NCI-H69 (cell line): ENCODE results near the gene NUDT17.
"Not testable (repeated sequence)": the region's sequence is repeated elsewhere in the genome, so short reads cannot be mapped to it uniquely, and the experiment has no call there.

Source experiments
- DNase-seq: peaks from one replicate; lab custom pipeline; 2025; lab: John Stamatoyannopoulos, UW

The NUDT17 gene, protein sequence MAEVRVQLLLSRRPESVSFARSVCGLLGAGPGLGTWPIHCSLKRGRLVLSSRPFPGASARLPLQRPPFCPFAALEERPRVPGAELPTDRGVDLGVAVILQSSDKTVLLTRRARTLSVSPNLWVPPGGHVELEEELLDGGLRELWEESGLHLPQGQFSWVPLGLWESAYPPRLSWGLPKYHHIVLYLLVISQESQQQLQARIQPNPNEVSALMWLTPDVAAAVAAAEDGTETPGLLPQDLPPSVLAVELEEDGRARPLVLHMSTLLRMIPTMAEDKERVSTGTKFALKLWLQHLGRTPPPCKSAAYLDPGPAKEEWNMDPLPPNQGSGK

GRCh38 chr1:145845514-145846161 is at the start of gene NUDT17:
NUDT17 (plus strand) TSS chr1:145845630; CDS start chr1:145845641, 11 bp downstream.
- peak; percentile 90 for DNase-seq

GRCh38 chr1:145796753-145797152 is 48.7 kb upstream of the NUDT17 start:
- DNase-seq: no peak

- no peak for DNase-seq
Measured at GRCh38 chr1:145799806-145800205, 45.6 kb upstream of the NUDT17 start.

DNA sequence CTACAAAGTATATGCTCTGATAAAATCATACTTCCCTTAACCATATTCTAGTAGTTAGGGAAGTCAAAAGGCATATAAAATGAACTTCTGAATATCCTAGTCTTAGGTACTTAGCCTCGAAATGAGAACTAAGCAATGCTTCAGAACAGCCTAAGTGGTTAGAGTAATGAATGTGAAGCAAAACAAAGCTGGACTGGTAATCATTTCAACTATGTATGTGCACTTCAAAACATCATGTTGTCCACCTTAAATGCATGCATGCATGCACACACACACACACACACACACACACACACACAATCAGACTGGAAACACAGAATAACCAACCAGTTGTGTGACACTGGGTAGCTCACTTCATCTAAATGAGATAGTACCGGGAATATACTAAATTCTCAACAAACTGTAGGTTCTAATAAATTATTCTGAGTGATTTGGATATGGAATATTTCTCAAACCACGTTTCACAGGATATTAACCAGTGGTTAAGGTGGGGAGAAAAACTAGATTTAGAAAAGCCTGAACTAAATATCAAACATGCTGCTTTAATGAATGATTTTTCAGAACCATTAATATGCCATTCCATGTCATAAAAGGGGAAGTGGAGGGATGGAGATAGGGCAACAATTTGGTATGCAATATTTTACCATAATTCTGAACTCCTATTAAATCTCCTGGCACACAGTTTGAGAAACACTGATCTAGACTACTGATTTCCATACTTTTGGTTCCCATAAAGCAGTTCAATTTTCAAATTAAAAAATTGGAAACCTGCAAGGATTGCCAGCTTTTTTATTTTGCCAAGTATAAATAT is 41.0 kb upstream of the NUDT17 start:
- no peak for DNase-seq

GRCh38 chr1:145805057-145805456 is 40.4 kb upstream of the NUDT17 start:
- no peak for DNase-seq

DNA sequence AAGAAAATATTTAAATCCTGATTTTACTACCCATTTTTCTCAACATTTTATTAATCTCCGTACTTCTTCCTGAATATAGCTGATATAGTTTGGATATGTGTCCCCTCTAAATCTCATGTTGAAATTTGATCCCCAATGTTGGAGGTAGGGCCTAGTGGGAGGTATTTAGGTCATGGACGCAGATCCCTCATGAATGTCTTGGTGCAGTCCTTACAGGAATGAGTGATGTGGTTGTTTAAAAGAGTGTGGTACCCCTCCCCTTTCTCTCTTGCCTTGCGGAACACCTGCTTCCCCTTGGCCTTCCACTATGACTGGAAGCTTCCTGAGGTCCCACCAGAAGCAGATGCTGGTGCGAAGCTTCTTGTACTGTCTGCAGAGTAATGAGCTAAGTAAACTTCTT is 39.0 kb upstream of the NUDT17 start:
- DNase-seq: no peak

DNA sequence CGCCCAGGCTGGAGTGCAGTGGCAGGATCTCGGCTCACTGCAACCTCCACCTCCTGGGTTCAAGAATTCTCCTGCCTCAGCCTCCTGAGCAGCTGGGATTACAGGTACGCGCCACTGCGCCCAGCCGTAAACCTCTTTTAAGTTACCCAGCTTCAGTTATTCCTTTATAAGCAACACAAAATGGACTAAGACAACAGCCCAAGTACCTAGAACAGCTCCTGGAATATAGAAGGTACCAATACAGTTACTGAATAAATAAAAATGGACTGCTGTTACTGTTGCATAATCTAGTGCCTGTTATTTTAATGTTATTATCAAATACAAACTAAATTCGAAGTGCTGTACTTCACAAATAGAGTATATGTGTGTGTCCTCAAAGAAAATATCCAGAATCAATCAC is 38.6 kb upstream of the NUDT17 start:
- no peak for DNase-seq

DNA sequence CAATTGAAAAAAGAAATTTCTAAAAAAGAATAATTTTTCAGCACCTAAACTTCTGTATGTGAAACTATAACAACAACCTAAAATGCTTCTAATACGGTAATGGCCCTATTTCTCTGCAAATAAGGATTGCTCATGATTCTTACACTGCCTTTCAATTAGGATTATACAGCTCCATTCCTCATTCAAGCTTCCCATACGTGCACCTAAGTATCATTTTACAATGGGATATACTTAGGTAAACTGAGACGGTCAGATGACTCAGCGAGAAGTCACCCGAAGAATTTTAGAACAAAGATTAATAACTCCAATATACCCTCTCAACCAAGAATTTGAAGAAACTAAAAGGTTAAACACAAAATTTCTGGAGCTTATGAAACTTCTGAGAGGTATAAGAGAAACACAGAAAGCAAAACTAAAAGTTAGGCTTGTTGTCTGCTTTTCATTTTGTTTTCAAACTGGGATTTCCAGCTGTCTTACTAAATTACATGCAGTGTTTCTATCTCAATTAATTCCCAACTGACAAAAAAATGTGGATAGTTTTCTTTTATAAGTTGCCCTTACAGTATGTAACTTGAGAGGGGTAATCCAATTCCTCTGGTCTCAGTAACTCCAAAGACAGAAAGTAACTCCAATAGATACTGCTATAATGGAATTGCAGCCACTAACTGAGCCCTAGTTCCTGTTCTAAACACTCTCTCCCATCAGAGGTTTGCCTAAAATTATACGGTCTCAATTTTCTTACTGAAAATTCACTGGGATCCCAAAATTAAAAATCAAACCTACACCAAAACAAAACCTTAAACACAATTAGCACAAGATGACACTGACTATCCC is 32.2 kb upstream of the NUDT17 start:
- not testable (repeated sequence) for DNase-seq

DNA sequence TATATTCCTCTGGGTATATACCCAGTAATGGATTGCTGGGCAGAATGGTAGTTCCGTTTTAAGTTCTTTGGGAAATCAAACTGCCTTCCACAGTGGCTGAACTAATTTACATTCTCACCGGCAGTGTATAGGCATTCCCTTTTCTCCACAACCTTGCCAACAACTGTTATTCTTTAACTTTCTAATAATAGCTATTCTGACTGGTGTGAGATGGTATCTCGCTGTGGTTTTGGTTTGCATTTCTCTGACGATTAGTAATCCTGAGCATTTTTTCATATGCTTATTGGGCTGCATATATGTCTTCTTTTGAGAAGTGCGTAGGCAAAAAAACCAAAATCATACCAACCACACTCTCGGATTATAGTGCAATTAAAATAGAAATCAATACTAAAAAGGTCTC is 27.3 kb upstream of the NUDT17 start:
- not testable (repeated sequence) for DNase-seq

DNA sequence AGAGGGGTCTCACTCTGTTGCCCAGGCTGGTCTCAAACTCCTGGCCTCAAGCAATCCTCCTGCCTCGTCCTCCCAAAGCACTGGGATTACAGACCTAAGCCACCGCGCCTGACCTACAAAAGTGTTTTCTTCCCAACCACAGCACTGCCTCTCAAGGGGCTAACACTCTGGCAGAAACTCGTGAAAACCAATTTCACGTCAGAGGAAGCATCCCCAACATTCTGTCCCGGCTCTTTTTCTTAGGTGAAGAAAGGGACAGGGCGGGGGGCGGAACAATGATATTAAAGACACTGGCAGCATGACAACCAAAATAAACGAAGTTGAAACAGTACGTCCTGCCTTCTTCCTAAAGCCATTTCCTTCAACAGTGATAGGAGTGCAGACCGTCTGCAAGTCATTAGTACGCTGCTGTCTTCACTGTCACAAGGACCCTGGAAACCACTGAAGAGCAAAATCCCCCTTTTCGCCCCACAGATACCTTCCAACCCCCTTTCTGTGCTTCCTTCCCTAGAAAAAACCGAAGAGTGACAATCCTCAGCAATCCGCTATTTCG is 22.6 kb upstream of the NUDT17 start:
- DNase-seq: not testable (repeated sequence)

GRCh38 chr1:145823565-145824498 is 21.6 kb upstream of the NUDT17 start, which contains the start of the genes POLR3C and RNF115:
POLR3C (plus strand) TSS chr1:145824200; CDS start chr1:145825777, 1,577 bp downstream.
RNF115 (minus strand) TSS chr1:145824095; CDS start chr1:145823873, 222 bp downstream.
- peak; percentile 98 for DNase-seq

- DNase-seq: no peak
Measured at GRCh38 chr1:145824499-145824842, 21.0 kb upstream of the NUDT17 start.

DNA sequence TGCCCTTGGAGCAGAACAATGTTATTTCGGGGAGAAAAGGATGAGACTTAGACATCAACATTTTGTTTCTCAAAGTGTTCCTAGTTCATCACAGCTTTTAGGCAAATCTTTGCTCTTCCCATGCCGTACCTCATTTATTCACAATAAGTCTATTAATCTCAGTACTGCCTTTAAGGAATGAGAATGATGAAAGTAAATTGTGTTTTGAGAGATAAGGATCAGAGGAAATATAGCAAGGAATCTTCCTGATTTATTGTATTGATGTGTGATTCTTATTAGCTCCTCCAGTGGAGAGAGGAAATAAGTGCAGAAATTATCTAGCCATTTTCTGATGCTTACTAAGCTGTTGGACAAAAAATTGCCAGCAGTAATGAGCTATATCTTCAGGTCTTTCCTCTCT is 19.4 kb upstream of the NUDT17 start:
- no peak for DNase-seq

DNA sequence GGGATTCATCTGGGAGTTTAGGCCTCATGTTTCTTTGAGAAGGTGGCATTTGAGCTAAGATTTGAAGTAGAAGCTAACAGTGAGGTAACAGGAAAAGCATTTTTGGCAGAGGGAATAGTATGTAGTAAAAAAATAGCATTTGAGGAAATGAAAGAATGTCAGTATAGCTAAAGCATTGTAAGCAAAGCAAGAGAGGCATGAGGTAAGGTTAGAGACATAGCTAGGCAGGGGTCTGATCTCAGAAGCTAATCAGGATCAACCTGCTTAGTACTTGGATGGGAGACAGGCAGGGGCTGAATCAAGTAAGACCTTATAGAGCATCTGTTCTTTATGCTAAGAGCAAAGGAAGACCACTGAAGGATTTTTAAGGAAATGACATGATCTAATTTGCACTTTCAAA is 17.5 kb upstream of the NUDT17 start:
- no peak for DNase-seq

DNA sequence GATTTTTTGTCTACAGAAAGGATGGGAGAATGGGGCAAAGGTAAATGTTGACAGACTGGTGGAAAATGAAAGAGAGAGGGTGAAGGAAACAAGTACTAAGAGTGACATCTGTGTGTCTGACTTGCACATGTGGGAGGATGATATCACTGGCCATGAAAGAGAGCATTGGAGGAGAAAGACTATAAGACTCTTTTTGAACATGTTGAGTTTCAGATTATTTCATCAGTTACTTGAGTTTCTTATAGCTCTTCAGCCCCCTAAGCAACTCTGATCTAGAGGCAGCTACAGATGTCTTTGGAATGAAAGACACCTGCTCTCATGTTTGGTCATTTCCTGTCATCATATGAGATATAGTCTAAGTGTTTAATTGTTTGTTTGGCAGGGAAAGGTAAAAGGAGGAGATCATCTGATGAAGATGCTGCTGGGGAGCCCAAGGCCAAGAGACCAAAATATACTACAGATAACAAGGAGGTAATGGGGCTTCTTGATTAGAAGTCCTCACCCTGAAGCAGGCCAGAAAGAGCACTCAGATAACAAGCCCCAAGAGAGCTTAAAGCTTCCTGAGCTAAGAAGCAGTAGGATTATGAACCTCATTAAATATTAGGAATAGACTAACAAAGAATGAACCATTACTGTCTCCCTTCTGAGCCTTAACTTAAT is 16.9 kb upstream of the NUDT17 start:
- no peak for DNase-seq

GRCh38 chr1:145830810-145831209 is 14.6 kb upstream of the NUDT17 start:
- not testable (repeated sequence) for DNase-seq

DNA sequence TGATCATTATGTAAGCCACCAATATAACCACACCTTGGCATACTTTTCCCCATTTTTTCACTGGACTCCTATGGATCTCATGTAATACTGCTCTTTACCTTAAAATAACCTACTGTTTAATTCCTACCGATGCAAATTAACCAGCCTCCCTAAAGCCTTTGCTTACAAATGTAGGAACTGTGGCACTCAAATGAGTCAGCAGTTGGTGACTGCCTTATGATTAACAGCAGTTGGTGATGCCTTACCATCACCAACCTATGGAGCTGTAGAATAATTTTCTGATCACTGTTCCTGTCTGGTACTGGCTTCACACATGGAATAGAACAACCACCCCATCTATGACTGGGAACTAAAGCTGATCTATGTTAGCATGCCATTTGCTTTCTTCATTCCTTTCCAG is 7.8 kb upstream of the NUDT17 start:
- DNase-seq: no peak

DNA sequence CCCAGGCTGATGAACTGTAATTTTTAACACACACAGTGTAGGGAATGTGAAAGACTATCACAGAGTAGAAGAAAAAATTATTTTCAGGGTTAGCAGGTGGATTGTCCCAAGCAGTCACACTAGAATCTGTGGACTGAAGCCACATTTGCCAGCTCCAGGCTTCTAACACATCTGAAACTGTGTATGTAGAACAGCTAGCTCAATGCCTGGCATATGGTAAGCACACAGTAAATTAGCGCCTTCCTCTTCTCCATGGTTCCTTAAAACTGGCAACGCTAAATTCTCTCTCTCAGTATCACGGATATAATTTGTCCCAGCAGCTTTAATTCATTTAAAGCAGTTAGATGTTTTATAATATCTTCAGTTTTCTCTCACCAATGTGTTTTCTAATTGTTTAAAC is 2.4 kb upstream of the NUDT17 start:
- DNase-seq: no peak

DNA sequence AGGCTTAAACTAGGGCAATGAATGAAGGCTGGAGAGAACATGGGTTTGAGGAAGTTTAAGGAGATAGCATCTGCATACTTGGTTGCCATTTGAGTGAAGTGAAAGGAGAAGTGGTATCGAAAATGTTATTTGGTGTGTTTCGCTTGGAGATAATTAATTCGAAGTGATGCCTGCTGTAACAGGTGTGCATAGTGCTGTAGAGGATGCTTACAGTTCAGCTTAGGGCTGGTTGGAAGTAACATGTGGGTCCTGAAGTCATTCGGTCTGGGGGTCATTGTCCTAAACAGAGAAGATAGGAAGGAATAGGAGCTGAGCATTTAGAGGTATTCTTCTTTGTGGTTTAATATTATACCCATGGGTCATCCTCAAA is 301 bp upstream of the NUDT17 start:
- no peak for DNase-seq

GRCh38 chr1:145846201-145846612 is 777 bp downstream of the NUDT17 start:
- peak; percentile 62 for DNase-seq
